ENCODE measurements around the gene ANTXR1.
"Not testable (repeated sequence)": the region's sequence is repeated elsewhere in the genome, so short reads cannot be mapped to it uniquely, and the experiment has no call there.

ANTXR1 gene

GRCh38 chr2:69253611-69254301, 240.8 kb downstream of the ANTXR1 start:
- H3K4me3 ChIP-seq (ENCODE audit: low read depth, low read length) = no peak overlapping the region
- TF ChIP-seq CTCF (IDR thresholded peaks at IDR 0.05; ENCODE audit: insufficient read depth, low read depth, low read length, missing control alignments) = no peak
- no peak for DNase-seq (ENCODE audit: low read depth)

- no peak overlapping the region for H3K4me3 ChIP-seq (ENCODE audit: low read depth, low read length)
- DNase-seq (ENCODE audit: low read depth) = no peak
- no peak for TF ChIP-seq CTCF (IDR thresholded peaks at IDR 0.05; ENCODE audit: insufficient read depth, low read depth, low read length, missing control alignments)
Observed at GRCh38 chr2:69255760-69256159, 242.8 kb downstream of the ANTXR1 start.

- H3K4me3 ChIP-seq (ENCODE audit: low read depth, low read length); DNase-seq (ENCODE audit: low read depth): not testable (repeated sequence)
Observed at GRCh38 chr2:69259994-69260591, 247.1 kb downstream of the ANTXR1 start.

GRCh38 chr2:69260666-69261065, 247.7 kb downstream of the ANTXR1 start:
- DNase-seq (ENCODE audit: low read depth) = no peak
- no peak for TF ChIP-seq CTCF (IDR thresholded peaks at IDR 0.05; ENCODE audit: insufficient read depth, low read depth, low read length, missing control alignments)
- no peak overlapping the region for H3K4me3 ChIP-seq (ENCODE audit: low read depth, low read length)

GRCh38 chr2:69269330-69269729, 256.4 kb downstream of the ANTXR1 start:
- DNase-seq (ENCODE audit: low read depth) = no peak
- H3K4me3 ChIP-seq (ENCODE audit: low read depth, low read length) = no peak overlapping the region
- TF ChIP-seq CTCF (IDR thresholded peaks at IDR 0.05; ENCODE audit: insufficient read depth, low read depth, low read length, missing control alignments) = no peak

GRCh38 chr2:69271831-69272257, 258.9 kb downstream of the ANTXR1 start:
- no peak for DNase-seq (ENCODE audit: low read depth)
- TF ChIP-seq CTCF (IDR thresholded peaks at IDR 0.05; ENCODE audit: insufficient read depth, low read depth, low read length, missing control alignments) = no peak
- no peak overlapping the region for H3K4me3 ChIP-seq (ENCODE audit: low read depth, low read length)

- no peak overlapping the region for H3K4me3 ChIP-seq (ENCODE audit: low read depth, low read length)
- DNase-seq (ENCODE audit: low read depth) = no peak
- TF ChIP-seq CTCF (IDR thresholded peaks at IDR 0.05; ENCODE audit: insufficient read depth, low read depth, low read length, missing control alignments) = no peak
Observed at GRCh38 chr2:69272803-69273471, 260.0 kb downstream of the ANTXR1 start.

Data from GM12865 (cell line).